ENCODE measurements around the gene CBLB. TPM values are rescaled to one million over a fixed set of nuclear protein-coding genes. Genes with fewer than 3 reads are reported as not detected.

Gene CBLB
- total RNA-seq, 1 experiment from 2014 or later, result 34.3 TPM

DNA sequence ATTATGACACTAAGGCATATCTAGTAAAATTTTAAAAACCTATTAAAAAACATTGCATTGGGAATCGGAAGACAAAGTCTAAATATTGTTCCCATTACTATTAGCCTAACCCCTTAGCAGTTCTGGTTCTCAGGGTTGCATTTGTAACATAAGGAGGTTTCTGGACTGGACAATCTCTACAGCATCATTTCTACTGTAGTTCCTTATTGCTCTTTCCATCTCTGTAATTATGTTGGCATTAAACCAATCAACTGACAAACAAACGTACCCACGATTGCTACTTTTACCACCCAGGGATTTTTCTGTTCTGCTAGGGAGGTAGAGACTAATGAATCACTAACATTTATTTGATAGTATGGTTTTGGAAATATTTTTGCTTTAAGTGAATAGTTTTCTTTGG is 190.8 kb downstream of the CBLB start:
- Mint-ChIP-seq H3K4me3 (ENCODE audit: unreplicated experiment) (no peak overlapping the region), H3K27me3 (ENCODE audit: insufficient read depth, unreplicated experiment) (no peaks in the 10 kb centered on the region), H3K27ac (ENCODE audit: unreplicated experiment) (no peak overlapping the region), H3K36me3 (ENCODE audit: insufficient read depth, unreplicated experiment) (peaks cover 7% of the 10 kb centered on the region), H3K4me1 (ENCODE audit: low read depth, unreplicated experiment) (peaks cover under 1% of the 10 kb centered on the region), H3K9me3 (ENCODE audit: unreplicated experiment) (no peaks in the 10 kb centered on the region)
- Histone ChIP-seq H3K4me3 (ENCODE audit: low read depth, low read length) (no peak overlapping the region), H3K4me1 (peaks cover 7% of the 10 kb centered on the region; the same call in 1 of the 2 replicates), H3K27me3 (replicated peaks; ENCODE audit: control insufficient read depth, insufficient read depth, low read length) (no peaks in the 10 kb centered on the region), H3K9me3 (no peaks in the 10 kb centered on the region), H3K36me3 (ENCODE audit: control insufficient read depth, insufficient read depth, low read length) (no peaks in the 10 kb centered on the region)
- no peak for DNase-seq
- intact Hi-C loops (cut with micrococcal nuclease; ENCODE audit: unreplicated experiment), result no loop called here
- ChIA-PET CTCF (no interaction called here), POLR2A (no interaction called here)
- no TSS peak for BruUV-seq (replicated peaks)
- TF ChIP-seq, protein P1, sequence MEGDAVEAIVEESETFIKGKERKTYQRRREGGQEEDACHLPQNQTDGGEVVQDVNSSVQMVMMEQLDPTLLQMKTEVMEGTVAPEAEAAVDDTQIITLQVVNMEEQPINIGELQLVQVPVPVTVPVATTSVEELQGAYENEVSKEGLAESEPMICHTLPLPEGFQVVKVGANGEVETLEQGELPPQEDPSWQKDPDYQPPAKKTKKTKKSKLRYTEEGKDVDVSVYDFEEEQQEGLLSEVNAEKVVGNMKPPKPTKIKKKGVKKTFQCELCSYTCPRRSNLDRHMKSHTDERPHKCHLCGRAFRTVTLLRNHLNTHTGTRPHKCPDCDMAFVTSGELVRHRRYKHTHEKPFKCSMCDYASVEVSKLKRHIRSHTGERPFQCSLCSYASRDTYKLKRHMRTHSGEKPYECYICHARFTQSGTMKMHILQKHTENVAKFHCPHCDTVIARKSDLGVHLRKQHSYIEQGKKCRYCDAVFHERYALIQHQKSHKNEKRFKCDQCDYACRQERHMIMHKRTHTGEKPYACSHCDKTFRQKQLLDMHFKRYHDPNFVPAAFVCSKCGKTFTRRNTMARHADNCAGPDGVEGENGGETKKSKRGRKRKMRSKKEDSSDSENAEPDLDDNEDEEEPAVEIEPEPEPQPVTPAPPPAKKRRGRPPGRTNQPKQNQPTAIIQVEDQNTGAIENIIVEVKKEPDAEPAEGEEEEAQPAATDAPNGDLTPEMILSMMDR (IDR thresholded peaks at IDR 0.05; ENCODE audit: insufficient read depth in 1 of 2, low read depth in 1 of 2, low read length in 1 of 2, severe bottlenecking in 1 of 2, unreplicated experiment in 1 of 2), result no peak

- H3K36me3 Mint-ChIP-seq (ENCODE audit: insufficient read depth, unreplicated experiment), result peaks cover 7% of the 10 kb centered on the region
- Histone ChIP-seq H3K4me1 (peaks cover 7% of the 10 kb centered on the region; the same call in 1 of the 2 replicates), H3K4me3 (ENCODE audit: low read depth, low read length) (no peak overlapping the region), H3K9me3 (no peaks in the 10 kb centered on the region), H3K27me3 (replicated peaks; ENCODE audit: control insufficient read depth, insufficient read depth, low read length) (no peaks in the 10 kb centered on the region), H3K36me3 (ENCODE audit: control insufficient read depth, insufficient read depth, low read length) (no peaks in the 10 kb centered on the region)
- BruUV-seq (replicated peaks), result no TSS peak
- ChIA-PET CTCF (no interaction called here), POLR2A (no interaction called here)
- no peak for DNase-seq
- H3K4me1 Mint-ChIP-seq (ENCODE audit: low read depth, unreplicated experiment), result peaks cover 6% of the 10 kb centered on the region
- H3K27ac Mint-ChIP-seq (ENCODE audit: unreplicated experiment), result no peak overlapping the region
- TF ChIP-seq, protein P1 (IDR thresholded peaks at IDR 0.05; ENCODE audit: insufficient read depth in 1 of 2, low read depth in 1 of 2, low read length in 1 of 2, severe bottlenecking in 1 of 2, unreplicated experiment in 1 of 2), result no peak
- H3K9me3 Mint-ChIP-seq (ENCODE audit: unreplicated experiment), result no peaks in the 10 kb centered on the region
- H3K27me3 Mint-ChIP-seq (ENCODE audit: insufficient read depth, unreplicated experiment), result no peaks in the 10 kb centered on the region
- intact Hi-C loops (cut with micrococcal nuclease; ENCODE audit: unreplicated experiment), result no loop called here
- no peak overlapping the region for H3K4me3 Mint-ChIP-seq (ENCODE audit: unreplicated experiment)
These were observed 192.1 kb downstream of the CBLB start for GRCh38 chr3:105676621-105677300.

DNA sequence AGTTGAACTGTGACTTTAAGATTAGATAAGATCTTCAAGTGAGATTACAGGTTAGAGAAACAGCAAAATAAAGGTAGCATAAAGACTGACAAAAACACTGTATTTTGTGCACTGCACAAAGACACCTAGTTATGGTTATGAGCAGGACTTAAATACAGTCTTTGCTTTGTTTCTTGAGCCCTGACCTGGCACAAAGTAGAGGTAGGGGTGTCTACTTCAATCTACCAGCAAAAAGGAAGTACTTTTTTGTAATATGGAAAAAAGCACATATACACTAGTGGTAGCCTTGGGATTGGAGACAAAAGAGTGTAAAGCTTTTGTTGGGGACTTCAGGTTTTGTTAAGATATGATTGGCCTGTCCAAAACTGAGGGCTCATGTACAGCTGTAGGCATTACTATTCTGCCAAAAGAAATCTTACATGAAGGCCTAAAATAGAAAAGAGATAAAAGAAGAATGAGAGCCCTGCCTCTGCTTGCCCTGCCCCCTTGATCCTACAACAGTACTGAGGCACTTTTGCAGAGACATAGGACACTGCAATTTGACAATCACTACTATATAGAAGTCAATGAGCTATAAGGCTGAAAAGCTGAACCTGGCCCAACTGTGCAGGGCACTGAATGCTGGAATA is 194.3 kb downstream of the CBLB start:
- Mint-ChIP-seq H3K36me3 (ENCODE audit: insufficient read depth, unreplicated experiment) (peaks cover 7% of the 10 kb centered on the region), H3K27me3 (ENCODE audit: insufficient read depth, unreplicated experiment) (no peaks in the 10 kb centered on the region), H3K4me3 (ENCODE audit: unreplicated experiment) (no peak overlapping the region), H3K9me3 (ENCODE audit: unreplicated experiment) (no peaks in the 10 kb centered on the region), H3K4me1 (ENCODE audit: low read depth, unreplicated experiment) (peaks cover 6% of the 10 kb centered on the region), H3K27ac (ENCODE audit: unreplicated experiment) (no peak overlapping the region)
- intact Hi-C loops (cut with micrococcal nuclease; ENCODE audit: unreplicated experiment), result no loop called here
- ChIA-PET POLR2A (no interaction called here), CTCF (no interaction called here)
- Histone ChIP-seq H3K36me3 (ENCODE audit: control insufficient read depth, insufficient read depth, low read length) (no peaks in the 10 kb centered on the region), H3K4me3 (ENCODE audit: low read depth, low read length) (no peak overlapping the region), H3K27me3 (replicated peaks; ENCODE audit: control insufficient read depth, insufficient read depth, low read length) (no peaks in the 10 kb centered on the region), H3K9me3 (no peaks in the 10 kb centered on the region), H3K4me1 (peaks cover 7% of the 10 kb centered on the region; the same call in 1 of the 2 replicates)
- no TSS peak for BruUV-seq (replicated peaks)
- TF ChIP-seq, protein P1 (IDR thresholded peaks at IDR 0.05; ENCODE audit: insufficient read depth in 1 of 2, low read depth in 1 of 2, low read length in 1 of 2, severe bottlenecking in 1 of 2, unreplicated experiment in 1 of 2), result no peak
- no peak for DNase-seq

All from Caco-2 (cell line).